Measurements from ENCODE around the gene TUBA4A.

GRCh38 chr2:219268294-219268693 lies 14.6 kb upstream of the TUBA4A start:
- TF ChIP-seq CTCF (optimal IDR thresholded peaks at IDR 0.05 in 1 of 3, IDR thresholded peaks at IDR 0.05 in 1 of 3, conservative IDR thresholded peaks at IDR 0.05 in 1 of 3; ENCODE audit: extremely low read depth in 1 of 3, insufficient read depth in 2 of 3, low read length in 3 of 3) (no peak), EZH2 (IDR thresholded peaks at IDR 0.05; ENCODE audit: low read length) (no peak)

Data from keratinocyte (primary cell).